Body of pancreas (tissue), 4 donors: ENCODE results near the gene TAAR5.

Experiments
- POLR2A ChIP-seq, 3 donors: fragments of 450-650 bp; IDR thresholded peaks; one replicate each; pipeline ENCODE4 v1.6.1; 2016; ENCODE audit warnings: antibody characterized with exemption in 3 of 3, mild to moderate bottlenecking in 2 of 3
- TF ChIP-seq, protein P1 (sequence below), 7 experiments: fragments of 450-650 bp in 4 of 7; fragments of 200-600 bp in 3 of 7; sonication (generic) in 3 of 7; IDR thresholded peaks; one replicate each; pipeline ENCODE4 v1.5.1; 2016 to 2019; ENCODE audit warnings: antibody characterized with exemption in 7 of 7

DNA sequence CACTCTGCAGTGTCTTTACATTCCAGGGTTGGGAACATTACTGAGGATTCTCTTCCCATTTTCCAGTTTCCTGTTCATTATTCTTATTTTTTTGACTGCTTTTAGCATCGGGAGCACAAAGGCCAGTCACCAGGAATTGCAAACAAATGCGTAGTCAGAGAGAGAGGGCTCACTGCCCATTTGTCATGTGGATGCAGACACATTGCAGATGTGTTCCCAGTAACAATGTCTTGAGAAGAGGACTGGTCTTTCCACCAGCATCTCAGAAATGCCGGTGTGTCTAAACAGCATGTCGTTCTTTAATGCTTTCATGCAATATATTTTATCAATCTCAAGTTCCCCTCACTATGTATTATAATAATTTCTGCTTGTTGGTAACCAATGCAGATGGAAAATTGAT is 20.4 kb downstream of the TAAR5 start:
- no peak for TF ChIP-seq POLR2A (IDR thresholded peaks at IDR 0.05)
- TF ChIP-seq, protein P1, sequence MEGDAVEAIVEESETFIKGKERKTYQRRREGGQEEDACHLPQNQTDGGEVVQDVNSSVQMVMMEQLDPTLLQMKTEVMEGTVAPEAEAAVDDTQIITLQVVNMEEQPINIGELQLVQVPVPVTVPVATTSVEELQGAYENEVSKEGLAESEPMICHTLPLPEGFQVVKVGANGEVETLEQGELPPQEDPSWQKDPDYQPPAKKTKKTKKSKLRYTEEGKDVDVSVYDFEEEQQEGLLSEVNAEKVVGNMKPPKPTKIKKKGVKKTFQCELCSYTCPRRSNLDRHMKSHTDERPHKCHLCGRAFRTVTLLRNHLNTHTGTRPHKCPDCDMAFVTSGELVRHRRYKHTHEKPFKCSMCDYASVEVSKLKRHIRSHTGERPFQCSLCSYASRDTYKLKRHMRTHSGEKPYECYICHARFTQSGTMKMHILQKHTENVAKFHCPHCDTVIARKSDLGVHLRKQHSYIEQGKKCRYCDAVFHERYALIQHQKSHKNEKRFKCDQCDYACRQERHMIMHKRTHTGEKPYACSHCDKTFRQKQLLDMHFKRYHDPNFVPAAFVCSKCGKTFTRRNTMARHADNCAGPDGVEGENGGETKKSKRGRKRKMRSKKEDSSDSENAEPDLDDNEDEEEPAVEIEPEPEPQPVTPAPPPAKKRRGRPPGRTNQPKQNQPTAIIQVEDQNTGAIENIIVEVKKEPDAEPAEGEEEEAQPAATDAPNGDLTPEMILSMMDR (IDR thresholded peaks at IDR 0.05), result no peak
